ENCODE data around the gene PLEKHG2.
"Not testable (repeated sequence)": the region's sequence is repeated elsewhere in the genome, so short reads cannot be mapped to it uniquely, and the experiment has no call there.

Gene PLEKHG2

DNA sequence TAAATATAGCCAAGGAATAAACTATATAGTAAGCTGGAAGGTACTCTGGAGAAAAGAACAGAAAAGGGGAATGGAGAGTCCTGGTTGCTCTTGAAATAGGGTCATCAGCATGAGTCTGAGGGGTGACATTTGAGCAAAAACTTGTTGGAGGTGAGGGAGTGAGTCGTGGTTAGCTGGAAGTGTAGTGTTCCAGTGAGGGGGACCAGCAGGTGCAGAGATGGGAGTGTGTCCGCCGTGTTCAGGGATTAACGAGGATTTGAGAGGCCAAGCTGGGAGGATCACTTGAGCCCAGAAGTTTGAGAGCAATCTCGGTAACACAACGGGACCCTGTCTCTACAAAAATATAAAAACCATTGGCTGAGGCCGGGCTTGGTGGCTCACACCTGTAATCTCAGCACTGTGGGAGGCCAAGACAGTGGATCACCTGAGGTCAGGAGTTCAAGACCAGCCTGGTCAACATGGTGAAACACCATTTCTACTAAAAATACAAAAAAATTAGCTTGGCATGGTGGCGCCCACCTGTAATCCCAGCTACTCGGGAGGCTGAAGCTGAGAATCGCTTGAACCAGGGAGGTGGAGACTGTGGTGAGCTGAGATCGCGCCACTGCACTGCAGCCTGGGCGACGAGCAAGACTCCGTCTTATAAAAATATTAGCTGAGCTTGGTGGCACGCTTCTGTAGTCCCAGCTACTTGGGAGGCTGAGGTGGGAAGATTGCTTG is 34.1 kb downstream of the PLEKHG2 start:
- DNase-seq: no peak

DNA sequence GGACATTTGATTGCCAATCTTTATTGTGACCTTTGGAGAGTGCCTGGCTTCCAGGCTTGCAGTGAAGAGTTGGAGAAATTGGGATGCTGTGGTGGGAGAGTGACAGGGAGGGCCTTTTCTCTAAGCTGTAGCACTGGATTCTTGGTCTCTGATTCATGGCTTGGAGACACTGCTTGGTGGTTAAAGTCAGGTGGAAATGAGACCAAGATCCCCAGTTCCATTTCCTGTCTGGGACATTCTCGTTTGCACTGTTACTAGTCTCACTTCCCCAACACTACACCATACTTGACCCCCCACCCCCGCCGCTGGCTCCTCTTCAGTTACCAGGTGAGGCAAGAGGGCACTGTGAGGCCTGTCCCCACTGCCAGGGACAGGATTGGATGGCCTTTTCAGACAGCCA is 35.8 kb downstream of the PLEKHG2 start:
- no peak for DNase-seq

DNA sequence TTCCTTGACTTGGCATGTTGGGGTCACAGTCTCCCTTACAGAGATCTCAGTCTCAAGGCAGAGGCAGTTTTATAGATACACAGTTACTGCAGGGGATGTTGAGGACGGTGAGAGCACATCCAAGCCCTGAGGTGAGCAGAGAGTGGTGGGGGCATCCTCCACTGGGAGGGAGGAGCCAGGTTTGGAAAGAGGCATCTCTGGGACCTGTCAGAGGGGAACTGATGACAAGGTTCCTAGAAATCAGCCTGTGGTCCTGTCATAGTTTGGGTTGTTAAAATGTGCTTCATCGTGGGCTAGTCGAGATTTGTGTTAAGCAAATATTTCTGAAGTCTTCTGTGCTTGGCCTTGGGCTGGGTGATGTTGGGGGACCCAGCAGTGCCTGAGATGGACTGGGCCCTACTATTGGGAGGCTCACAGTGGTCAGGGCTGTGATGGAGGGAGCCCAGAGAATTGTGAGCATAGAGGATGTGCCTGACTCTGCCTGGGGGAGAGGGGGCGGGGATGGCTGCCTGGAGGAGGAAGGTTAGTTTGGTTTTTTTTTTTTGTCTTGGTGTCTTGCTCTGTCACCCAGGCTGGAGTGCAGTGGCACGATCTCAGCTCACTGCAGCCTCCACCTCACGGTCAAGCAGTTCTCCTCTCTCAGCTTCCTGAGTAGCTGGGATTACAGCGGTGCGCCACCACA is 36.8 kb downstream of the PLEKHG2 start:
- no peak for DNase-seq

DNA sequence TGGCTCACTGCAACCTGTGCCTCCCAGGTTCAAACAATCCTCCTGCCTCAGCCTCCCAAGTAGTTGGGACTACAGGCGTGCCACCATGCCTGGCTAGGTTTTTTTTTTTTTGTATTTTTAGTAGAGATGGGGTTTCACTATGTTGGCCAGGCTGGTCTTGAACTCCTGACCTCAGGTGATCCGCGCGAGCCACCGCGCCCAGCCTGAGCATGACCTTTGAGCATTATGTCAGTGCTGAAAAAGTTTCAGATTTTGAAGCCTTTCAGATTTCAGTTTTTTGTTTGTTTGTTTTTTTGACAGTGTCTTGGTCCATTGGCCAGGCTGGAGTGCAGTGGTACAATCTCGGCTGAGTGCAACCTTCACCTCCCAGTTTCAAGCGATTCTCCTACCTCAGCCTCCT is 38.8 kb downstream of the PLEKHG2 start:
- DNase-seq: not testable (repeated sequence)

DNA sequence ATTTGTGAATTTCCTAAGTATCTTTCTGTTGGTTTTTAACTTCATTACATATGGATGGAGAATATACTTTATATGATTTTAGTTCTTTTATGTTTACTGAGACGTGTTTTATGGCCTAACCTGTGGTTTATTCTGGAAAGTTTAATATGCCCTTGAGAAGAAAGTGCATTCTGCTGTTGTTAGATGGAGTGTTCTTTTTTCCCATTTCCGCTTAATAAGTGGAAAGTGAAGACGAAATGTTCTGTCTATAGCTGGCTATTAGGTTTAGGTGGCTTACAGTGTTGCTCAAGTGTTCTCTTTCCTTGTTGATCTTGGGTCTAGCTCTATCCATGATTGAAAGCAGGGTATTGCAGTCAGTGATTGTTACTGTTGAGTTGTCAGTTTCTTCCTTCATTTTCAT is 50.9 kb downstream of the PLEKHG2 start:
- DNase-seq: no peak

DNA sequence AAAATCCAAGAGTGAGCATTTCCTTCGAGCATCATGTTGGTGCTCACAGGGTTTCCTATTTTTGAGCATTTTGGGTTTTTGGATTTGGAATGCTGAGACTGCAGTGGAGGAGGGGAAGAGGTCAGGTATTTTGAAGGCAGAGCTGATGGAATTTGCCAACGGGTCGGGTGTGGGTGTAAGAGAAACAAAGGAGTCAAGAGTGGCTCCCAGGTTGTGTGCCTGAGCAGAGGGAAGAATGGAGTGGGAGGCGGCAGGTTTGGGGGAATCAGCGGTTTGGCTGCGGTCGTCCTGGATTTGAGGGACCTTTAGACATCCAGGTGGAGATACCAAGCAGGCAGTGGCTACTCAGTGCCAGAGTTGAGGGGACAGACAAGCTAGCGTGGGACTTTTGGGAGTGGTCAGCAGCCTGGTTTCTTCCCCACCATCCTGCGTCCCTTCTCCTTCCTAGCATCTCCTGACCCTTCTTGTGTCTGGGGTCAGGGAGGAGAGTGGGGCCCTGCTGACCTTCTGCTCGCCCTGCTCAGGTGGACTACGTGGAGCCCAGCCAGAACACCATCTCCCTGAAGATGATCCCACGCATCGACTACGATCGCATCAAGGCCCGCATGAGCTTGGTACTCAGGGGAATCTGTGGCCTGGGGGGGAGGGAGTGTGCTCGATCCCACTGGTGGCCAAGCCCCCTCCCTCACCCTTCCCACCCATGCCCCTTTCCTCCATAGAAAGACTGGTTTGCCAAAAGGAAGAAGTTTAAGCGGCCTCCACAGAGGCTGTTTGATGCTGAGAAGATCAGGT is 53.7 kb downstream of the PLEKHG2 start:
- DNase-seq: no peak

DNA sequence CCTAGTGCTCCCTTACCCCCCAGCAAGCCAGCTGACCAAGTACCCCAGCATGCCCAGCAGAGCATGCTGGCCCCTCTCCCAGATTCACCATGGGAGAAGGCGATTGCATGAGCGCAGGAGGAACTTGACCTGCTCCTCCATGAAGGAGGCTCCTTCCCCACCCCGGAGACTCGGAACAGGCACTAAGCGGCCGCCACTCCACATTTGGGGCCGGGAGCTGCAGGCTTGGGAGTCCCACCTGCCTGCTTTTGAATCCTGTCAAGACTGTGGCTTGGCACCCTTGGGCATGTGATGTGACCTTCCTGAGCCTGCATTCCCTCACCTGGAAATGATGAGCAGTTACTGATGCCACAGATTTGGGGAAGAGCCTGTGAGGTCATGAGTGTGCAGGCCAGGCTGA is 55.5 kb downstream of the PLEKHG2 start:
- no peak for DNase-seq

DNA sequence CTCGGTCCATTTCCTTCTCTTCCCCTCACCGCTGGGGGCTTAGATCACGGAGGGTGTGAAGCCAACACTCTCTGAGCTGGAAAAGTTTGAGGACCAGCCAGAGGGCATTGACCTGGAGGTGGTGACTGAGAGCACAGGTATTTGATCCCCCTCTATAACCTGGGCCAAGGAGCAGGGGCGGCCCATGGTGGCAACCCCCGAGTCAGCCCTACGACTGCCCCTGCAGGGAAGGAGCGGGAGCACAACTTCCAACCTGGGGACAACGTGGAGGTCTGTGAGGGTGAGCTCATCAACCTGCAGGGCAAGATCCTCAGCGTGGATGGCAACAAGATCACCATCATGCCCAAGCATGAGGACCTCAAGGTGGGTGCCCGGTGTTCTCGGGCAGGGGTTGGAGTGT is 56.6 kb downstream of the PLEKHG2 start:
- no peak for DNase-seq

DNA sequence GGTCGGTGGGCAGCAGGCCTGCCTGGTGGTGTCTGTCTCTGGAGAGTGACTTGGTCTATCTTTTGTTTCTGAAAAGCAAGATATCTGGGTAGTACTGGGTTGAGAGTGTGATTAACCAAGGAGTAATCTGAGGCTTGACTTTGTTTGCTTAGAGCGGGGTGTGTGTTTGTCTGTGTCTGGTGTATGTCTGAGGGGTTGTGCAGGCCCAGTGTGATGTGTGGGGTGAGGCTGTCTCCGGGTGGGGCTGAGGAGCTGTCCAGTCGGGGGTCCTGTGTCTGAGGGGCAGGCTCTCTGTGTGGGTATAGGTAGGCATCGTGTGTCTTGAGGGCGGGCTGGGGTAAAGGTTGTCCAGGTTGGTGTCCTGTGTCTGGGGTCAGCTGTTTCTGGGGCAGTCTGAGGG is 57.1 kb downstream of the PLEKHG2 start:
- DNase-seq: no peak

DNA sequence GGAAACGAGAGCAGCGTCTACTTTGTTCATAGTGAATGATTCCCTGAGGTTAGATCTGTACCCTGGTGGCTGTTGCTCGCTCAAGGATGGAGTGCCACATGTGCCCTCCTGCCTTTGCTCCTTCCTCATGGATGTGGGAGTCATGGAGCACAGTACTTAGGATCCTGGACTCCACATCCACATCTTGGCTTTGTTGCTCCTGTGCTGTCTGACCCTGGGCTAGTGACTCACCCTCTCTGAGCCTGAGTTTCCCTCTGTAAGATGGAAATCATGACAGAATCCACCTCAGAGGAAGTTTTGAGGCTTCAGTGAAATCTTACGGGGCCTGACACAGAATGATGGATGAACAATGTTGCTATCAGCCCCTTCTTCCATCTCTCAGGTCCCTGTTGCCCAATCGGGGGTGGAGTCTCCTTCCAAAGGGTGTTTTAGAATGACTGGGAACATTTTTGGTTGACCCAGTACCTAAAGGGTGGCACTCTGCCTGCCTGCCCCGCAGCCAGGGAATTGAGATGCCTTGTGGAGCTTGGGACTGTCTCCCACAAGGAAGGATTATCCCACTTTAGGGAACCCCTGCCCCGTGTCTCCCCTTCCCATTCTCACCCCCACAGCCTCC is 58.4 kb downstream of the PLEKHG2 start:
- DNase-seq: no peak

DNA sequence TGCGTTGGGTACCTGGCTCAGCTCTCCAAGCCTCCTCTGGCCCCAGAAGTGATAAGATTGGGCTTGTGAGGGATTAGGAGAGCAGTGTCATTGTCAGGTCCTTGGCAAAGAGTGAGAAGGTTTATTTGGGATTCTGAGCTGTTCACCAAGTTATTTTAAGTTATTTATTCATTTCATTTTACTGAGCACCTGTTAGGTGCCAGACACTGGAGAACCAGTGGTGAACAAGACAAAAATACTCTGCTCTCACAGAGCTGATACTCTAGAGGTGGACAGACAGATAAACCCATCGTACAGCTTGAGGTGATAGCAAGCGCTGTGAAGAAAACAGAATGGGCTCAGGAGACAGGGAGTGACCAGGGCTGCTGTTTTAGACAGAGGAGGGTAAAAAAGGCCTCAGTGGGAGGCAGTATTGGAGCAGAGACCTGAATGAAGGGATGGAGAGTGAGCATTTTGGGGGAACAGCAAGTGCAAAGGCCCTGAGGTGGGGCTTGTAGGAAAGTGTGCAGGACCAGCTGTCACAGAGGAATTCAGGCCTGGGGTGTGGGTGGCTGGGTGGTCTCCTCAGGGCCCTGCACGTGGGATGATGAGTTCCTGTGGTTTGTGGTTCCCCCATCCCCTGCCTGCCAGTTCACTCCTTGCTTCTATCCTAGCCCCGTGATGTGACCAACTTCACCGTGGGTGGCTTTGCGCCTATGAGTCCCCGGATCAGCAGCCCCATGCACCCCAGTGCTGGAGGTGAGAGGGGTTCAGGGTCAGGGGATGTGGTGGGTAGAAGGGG is 59.5 kb downstream of the PLEKHG2 start:
- DNase-seq: no peak

DNA sequence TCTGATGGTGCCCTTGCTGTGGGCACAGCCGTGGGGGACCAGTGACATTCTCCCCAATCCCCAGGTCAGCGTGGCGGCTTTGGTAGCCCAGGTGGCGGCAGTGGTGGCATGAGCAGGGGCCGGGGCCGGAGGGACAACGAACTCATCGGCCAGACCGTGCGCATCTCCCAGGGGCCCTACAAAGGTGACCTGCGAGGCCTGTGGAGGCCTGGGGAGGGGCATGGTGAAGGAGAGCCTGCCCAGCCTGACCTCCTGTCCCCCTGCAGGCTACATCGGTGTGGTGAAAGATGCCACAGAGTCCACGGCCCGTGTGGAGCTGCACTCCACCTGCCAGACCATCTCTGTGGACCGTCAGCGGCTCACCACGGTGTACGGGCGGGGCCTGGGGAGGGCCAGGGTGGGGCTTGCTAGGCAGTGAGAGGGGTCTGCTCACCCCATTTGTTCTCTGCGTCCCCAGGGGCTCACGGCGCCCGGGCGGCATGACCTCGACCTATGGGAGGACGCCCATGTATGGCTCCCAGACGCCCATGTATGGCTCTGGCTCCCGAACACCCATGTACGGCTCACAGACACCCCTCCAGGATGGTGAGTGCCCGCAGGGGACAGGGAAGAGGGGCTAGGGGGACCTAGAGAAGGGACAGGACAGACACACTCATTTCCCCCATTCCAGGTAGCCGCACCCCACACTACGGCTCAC is 60.4 kb downstream of the PLEKHG2 start:
- no peak for DNase-seq

DNA sequence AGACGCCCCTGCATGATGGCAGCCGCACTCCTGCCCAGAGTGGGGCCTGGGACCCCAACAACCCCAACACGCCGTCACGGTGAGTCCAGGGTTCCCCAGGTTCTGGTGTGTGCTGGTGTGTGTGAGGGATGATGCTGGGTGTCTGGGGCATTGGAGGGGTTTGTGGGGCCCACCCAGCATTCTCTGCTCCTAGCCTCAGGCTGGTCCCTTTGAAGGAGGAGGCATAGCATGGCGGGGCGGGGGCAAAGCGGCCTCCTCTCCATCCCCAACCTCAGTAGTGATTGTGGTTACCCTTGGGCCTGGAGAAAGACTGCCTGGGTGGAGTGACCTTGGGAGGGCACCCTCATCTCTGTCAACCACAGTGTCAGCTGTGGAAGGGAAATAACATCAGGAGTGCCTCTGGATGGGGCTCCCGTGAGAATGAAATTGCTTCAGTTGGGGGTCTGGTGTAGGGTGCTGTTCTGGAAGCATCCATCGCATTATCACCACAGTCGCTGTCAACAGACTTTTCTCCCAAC is 61.0 kb downstream of the PLEKHG2 start:
- DNase-seq: no peak

DNA sequence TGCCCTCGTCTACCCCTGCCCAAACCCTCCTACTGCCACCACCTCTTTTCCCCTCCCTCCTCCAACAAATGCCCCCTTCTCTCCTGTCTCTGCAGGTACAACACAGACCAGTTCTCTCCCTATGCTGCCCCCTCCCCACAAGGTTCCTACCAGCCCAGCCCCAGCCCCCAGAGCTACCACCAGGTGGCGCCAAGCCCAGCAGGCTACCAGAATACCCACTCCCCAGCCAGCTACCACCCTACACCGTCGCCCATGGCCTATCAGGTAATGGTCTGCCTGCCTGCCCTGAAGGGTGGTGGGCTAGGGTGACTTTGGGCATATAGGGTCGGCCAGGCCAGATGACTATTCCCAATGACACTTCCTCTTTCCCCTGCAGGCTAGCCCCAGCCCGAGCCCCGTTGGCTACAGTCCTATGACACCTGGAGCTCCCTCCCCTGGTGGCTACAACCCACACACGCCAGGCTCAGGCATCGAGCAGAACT is 61.7 kb downstream of the PLEKHG2 start:
- peak; percentile 24 for DNase-seq

DNA sequence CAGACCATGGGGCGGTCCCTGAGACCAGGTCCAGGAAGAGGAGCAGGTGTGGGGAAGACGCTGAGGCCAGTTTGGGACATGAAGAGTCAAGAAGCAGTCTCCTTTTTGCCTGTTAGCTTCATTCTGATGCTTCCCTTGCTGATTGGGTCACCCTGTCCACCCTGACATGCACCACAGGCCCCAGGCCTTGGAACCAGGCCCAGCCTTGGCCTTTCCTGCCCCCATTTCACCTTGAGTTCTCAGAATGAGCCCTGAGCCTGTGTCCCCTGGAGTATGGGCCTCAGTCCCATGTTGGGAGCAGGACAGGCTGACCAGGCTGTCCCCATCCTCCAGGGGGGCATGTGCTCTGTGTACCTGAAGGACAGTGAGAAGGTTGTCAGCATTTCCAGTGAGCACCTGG is 63.3 kb downstream of the PLEKHG2 start:
- DNase-seq: no peak

Measured in fibroblast of skin of right quadriceps (primary cell).